ENCODE measurements around the gene NCAPH2.

The NCAPH2 gene

DNA sequence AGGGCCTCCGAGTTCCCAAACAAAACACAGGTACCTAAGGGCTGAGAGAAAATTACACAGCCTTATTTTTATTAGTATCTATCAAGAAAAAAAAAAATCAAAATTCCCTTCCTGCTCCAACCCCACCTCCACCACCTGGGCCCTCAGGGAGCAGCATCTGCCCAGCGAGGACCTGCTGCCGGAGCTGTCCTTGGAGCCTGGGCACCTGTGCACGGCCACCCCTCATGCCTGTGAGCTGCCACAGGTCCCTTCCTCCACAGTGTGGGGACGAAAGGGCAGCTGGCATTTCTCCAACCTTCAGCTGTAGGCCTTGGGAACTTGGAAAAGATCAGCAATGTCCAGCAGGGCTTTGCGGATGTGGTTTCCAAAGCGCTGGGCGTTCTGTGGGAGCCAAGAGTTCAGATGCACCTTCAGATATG is 61.0 kb downstream of the NCAPH2 start:
- H3K27ac ChIP-seq, result no peak overlapping the region
- CTCF ChIA-PET, result interaction anchor here (0.6 kb wide), 1 partner anchor 85 kb away, joined by 4 read pairs; no protein-coding TSS in a partner anchor
- POLR2A ChIA-PET (ENCODE audit: low non-redundant PET), result no interaction called here
- TF ChIP-seq, protein P1, sequence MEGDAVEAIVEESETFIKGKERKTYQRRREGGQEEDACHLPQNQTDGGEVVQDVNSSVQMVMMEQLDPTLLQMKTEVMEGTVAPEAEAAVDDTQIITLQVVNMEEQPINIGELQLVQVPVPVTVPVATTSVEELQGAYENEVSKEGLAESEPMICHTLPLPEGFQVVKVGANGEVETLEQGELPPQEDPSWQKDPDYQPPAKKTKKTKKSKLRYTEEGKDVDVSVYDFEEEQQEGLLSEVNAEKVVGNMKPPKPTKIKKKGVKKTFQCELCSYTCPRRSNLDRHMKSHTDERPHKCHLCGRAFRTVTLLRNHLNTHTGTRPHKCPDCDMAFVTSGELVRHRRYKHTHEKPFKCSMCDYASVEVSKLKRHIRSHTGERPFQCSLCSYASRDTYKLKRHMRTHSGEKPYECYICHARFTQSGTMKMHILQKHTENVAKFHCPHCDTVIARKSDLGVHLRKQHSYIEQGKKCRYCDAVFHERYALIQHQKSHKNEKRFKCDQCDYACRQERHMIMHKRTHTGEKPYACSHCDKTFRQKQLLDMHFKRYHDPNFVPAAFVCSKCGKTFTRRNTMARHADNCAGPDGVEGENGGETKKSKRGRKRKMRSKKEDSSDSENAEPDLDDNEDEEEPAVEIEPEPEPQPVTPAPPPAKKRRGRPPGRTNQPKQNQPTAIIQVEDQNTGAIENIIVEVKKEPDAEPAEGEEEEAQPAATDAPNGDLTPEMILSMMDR (conservative IDR thresholded peaks at IDR 0.05; ENCODE audit: low read depth), result no peak
- DNase-seq (ENCODE audit: low spot score), result no peak

DNA sequence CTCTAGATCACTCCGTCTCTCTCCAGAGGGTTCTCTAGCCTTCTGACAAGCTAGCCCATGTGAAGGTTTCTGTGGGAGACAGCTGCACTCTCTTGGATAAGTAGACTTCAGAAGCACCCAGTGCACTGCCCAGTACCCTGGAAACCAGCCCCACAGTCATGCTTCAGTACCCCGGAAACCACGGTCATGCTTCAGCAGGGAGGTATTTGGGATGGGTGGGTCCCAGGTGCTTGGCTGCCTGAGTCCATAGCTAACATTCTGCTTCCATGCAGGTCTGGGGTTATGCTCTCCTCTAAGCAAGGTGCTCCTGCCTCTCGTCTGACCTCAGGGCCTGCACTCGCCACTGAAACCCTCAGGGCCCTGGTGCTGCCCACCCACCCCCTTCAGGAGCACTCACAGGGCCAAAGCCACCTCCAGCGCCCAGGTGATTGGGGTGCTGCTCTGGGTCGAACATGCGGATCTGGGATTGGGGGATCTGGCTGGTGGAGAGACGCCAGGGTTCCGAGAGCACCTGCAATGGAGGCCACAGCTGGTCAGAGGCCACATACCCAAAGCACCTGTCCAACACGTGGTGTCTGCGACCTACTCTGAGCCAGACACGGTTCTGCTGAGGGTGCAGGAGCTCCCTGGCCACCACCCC is 62.0 kb downstream of the NCAPH2 start:
- CTCF ChIA-PET, result interaction anchor here (0.6 kb wide), 1 partner anchor 8 kb away, joined by 4 read pairs; the partner anchor contains the start of gene SYCE3
- POLR2A ChIA-PET (ENCODE audit: low non-redundant PET), result no interaction called here
- 0 out of 2 replicates have a peak overlapping the region, but pooled peaks have one; percentile 18 for H3K27ac ChIP-seq

DNA sequence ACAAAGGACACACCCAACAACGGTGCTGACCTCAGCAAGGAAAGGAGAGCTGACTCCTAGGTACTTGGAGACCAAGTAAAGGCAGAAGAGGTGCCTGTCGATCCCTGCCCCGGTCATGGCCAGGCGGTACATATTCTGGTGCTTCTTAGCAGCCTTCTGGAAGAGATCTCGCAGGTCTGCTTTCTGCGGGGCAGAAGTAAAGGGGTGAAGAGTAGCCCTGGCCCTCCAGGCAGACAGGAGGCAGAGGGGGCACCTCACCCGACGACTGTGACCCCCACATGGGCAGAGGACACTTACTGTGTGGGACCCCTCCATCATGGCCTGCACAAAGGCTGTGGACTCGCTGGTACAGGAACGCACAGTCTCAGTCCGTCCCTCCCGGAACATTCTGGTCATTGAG is 62.8 kb downstream of the NCAPH2 start:
- DNase-seq (ENCODE audit: low spot score), result no peak
- TF ChIP-seq, protein P1 (conservative IDR thresholded peaks at IDR 0.05; ENCODE audit: low read depth), result no peak
- H3K27ac ChIP-seq, result peak overlapping the region; percentile 18; the same call in 1 of the 2 replicates
- ChIA-PET CTCF (interaction anchor here (0.6 kb wide), 1 partner anchor 8 kb away, joined by 4 read pairs; the partner anchor contains the start of gene SYCE3), POLR2A (ENCODE audit: low non-redundant PET) (no interaction called here)

More for the DNA sequence above, 62.0 kb downstream of the NCAPH2 start:
- TF ChIP-seq, protein P1 (conservative IDR thresholded peaks at IDR 0.05; ENCODE audit: low read depth), result no peak
- no peak for DNase-seq (ENCODE audit: low spot score)

DNA sequence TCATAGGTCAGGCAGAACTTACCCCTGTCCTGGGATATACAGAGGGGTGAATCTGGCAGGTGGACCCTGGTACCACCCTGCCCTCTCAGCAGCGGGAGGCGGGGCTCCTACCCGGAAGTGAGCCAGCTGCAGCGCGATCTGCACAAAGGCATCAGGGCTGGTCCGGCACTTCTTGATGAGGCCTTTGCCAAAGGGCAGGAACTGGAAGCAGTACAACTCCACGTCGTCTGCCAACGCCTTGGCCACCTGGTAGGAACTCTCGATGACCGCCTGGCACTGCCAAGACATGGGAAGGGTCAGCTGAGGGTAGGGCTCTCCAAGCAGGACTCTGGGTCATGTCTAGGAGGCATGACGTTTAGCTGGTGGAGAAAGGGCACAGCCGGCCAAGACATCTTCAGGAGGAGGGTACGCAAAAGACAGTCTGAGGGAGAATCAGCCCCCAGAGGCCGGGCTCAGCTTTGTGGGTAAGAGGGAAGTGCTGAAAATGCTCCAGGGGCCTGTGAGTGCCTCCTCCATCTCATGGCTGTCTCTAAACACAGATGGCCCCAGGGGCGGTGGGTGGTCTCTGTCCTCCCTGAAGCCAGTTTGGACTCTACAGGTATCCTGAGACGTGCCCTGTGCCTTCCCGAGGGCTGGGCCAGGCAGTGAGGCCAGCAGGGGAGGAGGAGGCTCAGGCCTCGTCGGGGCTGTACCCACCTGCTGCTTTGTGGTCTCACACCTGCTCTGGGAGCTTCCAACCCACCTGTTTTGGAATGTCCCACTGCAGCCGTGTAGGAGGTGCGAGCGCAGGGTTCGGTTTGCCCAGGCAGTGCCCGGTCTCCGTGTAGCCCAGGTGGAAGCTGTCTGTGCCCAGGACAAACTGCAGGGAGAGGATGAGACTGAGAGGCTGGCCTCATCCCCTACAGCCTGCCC is 63.5 kb downstream of the NCAPH2 start:
- ChIA-PET POLR2A (ENCODE audit: low non-redundant PET) (no interaction called here), CTCF (no interaction called here)
- DNase-seq (ENCODE audit: low spot score), result no peak
- TF ChIP-seq, protein P1 (conservative IDR thresholded peaks at IDR 0.05; ENCODE audit: low read depth), result no peak
- H3K27ac ChIP-seq, result peak overlapping the region; percentile 18; the same call in 1 of the 2 replicates

DNA sequence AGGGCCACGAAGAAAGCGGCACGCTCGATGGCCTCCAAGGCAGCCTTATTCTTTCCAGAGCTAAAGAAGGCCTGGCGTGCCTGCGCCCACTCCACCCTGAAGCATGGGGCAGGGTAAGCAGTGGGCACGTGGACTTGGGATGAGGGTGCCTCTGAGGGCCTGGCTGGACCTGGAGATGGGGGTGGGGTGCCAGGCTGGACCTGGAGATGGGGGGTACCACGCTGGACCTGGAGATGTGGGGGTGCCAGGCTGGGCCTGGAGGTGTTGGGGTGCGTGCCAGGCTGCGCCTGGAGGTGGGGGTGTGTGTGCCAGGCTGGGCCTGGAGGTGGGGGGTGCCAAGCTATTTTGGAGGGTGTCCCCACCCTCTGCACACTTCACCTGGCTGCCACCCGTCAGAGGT is 64.9 kb downstream of the NCAPH2 start:
- no peak overlapping the region for H3K27ac ChIP-seq
- POLR2A ChIA-PET (ENCODE audit: low non-redundant PET), result no interaction called here
- DNase-seq (ENCODE audit: low spot score), result no peak
- TF ChIP-seq, protein P1 (conservative IDR thresholded peaks at IDR 0.05; ENCODE audit: low read depth), result no peak
- CTCF ChIA-PET, result no interaction called here

DNA sequence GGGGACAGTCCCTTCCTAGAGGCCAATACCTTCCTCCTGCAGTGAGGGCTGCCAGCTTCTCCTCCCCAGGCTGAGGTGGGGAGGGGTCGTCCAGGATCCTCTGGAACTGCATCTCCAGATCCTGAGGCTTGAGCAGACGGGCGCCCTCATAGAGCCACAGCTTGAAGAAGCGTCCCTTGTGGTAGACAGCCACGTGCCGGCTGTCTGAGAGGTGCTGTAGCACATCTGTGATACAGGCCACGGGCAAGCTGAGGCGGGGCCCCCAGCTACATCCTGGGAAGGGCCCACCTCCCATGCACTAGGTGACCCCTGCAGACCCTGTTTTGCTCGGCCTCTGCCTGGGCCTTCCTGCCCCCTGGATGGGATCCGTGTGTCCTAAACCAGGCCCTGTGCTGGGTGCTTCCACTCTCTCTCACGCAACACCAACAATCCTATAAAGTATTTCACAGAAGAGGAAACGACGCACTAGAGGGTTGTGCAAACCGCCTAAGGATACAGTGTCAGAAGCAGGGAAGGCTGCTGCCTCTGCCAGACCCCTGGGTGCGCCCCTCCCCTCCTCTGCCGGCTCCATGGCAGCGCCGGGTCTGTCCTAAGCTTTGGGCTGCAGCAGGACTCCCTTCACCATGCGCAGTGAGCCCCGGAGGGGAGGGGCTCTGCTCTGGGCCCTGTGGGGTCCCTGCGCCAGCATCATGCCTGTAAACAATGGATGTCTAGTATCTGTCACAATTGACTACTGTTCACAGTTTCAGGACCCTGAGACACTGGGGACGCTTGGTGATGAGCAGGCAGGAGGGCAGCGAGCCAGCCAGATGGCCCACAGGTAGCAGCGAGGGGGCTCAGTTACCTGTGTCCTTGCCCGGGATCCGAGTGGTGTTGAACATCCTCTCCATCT is 65.7 kb downstream of the NCAPH2 start:
- CTCF ChIA-PET, result no interaction called here
- DNase-seq (ENCODE audit: low spot score), result no peak
- H3K27ac ChIP-seq, result no peak overlapping the region
- POLR2A ChIA-PET (ENCODE audit: low non-redundant PET), result no interaction called here
- TF ChIP-seq, protein P1 (conservative IDR thresholded peaks at IDR 0.05; ENCODE audit: low read depth), result no peak

All from RWPE1 (cell line).